ENCODE data around the gene CRLF3. TPM values are rescaled to one million over a fixed set of nuclear protein-coding genes. Genes with fewer than 3 reads are reported as not detected.
"Not testable (repeated sequence)": the region's sequence is repeated elsewhere in the genome, so short reads cannot be mapped to it uniquely, and the experiment has no call there.

CRLF3 gene, protein sequence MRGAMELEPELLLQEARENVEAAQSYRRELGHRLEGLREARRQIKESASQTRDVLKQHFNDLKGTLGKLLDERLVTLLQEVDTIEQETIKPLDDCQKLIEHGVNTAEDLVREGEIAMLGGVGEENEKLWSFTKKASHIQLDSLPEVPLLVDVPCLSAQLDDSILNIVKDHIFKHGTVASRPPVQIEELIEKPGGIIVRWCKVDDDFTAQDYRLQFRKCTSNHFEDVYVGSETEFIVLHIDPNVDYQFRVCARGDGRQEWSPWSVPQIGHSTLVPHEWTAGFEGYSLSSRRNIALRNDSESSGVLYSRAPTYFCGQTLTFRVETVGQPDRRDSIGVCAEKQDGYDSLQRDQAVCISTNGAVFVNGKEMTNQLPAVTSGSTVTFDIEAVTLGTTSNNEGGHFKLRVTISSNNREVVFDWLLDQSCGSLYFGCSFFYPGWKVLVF
- 21.0 and 22.9 TPM in 2 replicates for total RNA-seq (2014; rRNA removed; shearing (Covaris generic); ENCODE audit: low replicate concordance)

DNA sequence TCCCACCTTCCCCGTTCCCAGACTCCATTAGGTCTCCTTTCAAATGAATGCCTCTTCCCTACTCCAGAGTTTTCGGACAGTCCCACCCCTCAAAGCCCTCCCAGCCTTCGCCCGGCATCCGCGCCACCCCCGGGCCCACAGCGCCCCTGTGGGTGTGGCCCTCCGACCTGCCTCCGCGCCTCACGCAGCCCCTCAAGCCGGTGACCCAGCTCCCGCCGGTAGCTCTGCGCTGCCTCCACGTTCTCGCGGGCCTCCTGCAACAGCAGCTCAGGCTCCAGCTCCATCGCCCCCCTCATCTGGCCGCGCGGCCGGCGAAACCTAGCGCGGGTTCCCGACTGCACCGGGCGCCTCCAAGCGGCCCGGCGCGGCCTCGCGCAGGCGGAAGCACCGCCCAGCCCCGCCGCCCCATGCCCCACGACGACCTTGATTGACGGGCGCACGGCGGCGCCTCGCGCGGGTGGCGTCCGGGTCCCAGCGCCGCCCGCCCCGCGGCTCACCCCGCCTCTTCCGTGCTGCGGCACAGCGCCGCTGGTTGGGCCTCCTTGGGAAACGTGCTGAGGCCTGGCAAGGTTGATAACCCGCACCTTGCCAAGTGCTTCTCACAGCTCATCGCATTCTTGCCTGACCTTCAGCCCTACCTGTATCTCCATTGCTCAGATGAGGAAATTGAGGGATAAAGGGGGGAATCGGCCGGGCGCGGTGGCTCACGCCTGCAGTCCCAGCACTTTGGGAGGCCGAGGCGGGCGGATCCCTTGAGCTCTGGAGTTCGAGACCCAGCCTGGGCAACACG is at the start of gene CRLF3:
Gene CRLF3, minus strand, starts transcription at position 337 of the 790 bp plus-strand sequence. Its CDS starts 41 bp downstream, at position 296.
- DNase-seq (ENCODE audit: low read depth): peak; percentile 93
- in situ Hi-C loops (cut with HindIII; ENCODE audit: low pct_unique_long_range_greater_than_20kb, low sequenced_read_pairs): no loop called here

DNA sequence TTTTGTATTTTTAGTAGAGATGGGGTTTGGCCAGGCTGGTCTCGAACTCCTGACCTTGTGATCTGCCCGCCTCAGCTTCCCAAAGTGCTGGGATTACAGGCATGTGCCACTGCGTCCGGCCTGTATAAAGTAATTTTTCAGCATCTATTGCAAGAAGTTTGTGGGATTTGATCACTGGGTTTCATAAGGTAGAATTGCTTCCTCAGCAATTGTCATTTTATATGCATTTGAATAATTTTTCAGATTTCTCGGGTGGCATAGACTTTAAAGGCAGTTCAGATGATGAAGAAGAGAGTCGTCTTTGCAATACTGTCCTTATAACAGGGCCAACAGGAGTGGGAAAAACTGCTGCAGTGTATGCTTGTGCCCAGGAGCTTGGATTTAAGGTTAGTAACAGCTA is 44.5 kb upstream of the CRLF3 start:
- in situ Hi-C loops (cut with HindIII; ENCODE audit: low pct_unique_long_range_greater_than_20kb, low sequenced_read_pairs): no loop called here
- no peak for DNase-seq (ENCODE audit: low read depth)

DNA sequence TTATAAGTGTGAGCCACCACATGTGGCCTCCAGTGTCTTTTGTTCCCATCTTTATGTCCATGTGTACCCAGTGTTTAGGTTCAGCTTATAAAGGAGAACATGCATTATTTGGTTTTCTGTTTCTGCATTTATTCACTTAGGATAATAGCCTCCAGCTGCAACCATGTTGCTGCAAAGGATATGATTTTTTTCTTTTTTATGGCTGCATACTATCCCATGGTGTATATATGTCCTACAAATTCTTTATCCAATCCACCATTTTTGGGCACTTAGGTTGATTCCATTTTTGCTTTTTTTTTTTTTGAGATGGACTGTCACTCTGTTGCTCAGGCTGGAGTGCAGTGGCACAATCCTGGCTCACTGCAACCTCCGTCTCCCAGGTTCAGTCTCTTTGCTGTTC is 40.1 kb upstream of the CRLF3 start:
- no peak for DNase-seq (ENCODE audit: low read depth)
- in situ Hi-C loops (cut with HindIII; ENCODE audit: low pct_unique_long_range_greater_than_20kb, low sequenced_read_pairs): no loop called here

DNA sequence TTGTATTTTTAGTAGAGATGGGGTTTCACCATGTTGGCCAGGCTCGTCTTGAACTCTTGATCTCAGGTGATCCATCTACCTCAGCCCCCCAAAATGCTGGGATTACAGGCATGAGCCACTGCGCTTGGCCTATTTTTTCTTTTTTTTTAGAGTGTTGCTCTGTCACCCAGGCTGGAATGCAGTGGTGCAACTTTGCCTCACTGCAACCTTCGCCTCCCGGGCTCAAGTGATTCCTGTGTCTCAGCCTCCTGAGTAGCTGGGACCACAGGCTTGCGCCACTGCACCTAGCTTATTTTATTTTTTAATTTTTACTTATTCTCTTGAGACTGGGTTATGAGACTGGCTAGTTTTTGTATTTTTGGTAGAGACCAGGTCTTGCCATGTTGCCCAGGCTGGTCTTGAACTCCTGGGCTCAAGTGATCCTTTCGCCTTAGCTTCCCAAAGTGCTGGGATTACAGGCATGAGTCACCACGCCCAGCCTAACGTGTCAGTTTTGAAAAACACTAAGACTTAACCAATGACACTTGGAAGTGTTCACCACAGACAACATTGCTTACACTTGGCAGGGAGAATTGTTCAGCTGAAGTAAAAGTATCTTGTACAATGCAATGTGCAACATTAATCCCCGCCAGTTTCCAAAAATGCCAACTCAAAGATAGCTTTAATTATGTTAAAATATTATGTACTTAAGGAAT is 34.2 kb upstream of the CRLF3 start:
- no peak for DNase-seq (ENCODE audit: low read depth)
- in situ Hi-C loops (cut with HindIII; ENCODE audit: low pct_unique_long_range_greater_than_20kb, low sequenced_read_pairs): no loop called here

DNA sequence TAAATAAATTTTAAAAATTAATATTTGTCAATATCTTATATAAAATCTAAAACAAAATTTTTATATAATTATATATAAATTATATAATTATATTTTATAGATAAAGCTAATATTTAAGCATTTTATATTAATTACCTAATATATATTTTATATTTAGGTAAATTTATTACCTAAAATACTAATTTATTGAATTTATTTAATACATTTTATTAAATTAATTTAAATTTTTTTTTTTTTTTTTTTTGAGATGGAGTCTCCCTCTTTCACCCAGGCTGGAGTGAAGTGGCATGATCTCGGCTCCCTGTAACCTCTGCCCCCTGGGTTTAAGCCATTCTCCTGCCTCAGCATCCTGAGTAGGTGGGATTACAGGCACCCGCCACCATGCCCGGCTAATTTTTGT is 29.7 kb upstream of the CRLF3 start:
- in situ Hi-C loops (cut with HindIII; ENCODE audit: low pct_unique_long_range_greater_than_20kb, low sequenced_read_pairs): no loop called here
- DNase-seq (ENCODE audit: low read depth): no peak

DNA sequence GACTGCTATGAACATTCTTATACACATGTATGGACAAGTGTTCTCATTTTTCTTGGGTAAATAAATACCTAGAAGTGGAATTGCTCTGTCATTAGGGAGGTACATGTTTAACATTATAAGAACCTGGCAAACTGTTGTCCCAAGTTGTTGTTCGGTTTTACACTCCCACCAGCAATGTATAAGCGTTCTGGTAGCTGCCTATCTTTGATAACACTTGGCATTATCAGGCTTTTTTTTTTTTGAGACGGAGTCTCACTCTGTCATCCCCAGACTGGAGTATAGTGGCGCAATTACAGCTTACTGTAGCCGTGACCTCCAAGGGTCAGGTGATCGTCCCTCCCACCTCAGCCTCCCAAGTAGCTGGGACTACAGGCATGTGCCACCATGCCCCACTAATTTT is 23.5 kb upstream of the CRLF3 start:
- DNase-seq (ENCODE audit: low read depth): no peak
- in situ Hi-C loops (cut with HindIII; ENCODE audit: low pct_unique_long_range_greater_than_20kb, low sequenced_read_pairs): no loop called here

DNA sequence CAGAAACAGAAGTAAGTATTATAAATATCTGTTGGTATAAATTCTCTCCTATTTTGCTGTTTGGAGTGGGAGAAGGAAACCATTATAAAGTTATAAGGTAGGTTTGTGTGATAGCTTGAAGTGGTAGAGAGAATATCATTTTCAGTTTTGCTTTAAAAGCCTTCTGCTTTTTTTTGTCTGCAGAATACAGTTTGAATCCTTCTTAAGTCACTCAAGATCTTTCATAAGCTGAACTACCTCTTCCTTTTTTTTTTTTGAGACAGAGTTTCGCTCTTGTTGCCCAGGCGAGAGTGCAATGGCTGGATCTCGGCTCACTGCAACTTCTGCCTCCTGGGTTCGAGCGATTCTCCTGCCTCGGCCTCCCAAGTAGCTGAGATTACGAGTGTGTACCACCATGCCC is 16.3 kb upstream of the CRLF3 start:
- in situ Hi-C loops (cut with HindIII; ENCODE audit: low pct_unique_long_range_greater_than_20kb, low sequenced_read_pairs): no loop called here

DNA sequence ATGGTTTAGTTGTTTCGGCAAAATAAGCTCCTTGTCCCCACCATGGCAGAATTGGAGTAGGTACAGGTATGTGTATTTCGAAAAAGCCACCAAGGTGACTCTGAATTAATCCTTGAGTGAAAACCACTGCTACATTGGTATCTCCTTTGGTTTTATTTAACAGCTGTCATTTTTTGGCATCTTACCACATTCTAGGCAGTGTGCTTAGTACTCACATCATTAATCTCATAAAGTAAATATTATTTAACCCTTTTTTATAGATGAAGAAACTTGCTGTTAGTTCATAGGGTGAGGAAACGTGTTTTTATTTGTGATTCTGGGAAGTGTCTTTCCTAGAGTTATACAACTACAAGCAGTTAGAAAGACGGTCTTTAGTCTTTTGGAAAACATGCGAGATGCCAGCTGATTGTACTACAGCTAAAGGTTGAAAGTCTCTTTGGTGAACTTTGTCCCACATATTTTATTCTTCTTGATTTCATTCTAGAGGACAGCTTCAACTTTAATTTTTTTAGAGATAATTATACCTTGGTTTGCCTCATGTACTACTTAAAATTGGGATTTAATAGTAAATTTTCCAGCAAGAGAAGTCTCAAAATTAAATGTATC is 13.8 kb upstream of the CRLF3 start:
- no peak for DNase-seq (ENCODE audit: low read depth)
- in situ Hi-C loops (cut with HindIII; ENCODE audit: low pct_unique_long_range_greater_than_20kb, low sequenced_read_pairs): no loop called here

More for the DNA sequence above, 16.3 kb upstream of the CRLF3 start:
- no peak for DNase-seq (ENCODE audit: low read depth)

DNA sequence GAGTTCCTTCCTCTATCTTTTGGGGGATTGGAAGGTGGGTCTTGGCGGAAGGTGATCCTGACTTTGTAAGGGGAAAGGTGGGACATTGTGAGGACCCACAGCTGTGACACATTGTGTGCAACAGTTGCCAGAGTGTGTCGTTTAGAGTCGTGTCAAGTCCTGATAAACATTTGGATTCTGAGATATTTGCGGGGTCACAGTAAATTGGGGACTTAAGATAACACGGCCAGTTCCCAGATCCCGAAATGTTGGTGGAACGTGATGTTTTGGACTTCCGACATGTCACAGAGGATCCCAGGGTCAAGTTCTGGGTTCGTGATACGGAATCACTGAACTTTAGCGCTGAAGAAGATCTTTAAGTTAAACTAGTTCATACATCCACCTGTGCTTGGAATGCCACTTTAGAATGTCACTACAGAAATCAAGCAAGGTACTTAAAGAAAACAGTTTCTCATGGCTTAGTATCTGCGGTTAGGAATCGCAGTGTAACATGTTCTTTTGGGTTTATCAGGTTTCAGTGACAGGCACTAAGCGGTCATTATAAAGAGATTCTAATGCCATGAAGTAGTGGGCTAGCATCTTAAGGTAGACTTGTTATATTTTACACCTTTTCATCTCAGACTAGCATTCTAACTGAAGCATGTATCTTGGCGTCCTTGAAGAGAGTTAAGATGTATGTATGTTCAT is 8.1 kb upstream of the CRLF3 start:
- DNase-seq (ENCODE audit: low read depth): peak; percentile 8

DNA sequence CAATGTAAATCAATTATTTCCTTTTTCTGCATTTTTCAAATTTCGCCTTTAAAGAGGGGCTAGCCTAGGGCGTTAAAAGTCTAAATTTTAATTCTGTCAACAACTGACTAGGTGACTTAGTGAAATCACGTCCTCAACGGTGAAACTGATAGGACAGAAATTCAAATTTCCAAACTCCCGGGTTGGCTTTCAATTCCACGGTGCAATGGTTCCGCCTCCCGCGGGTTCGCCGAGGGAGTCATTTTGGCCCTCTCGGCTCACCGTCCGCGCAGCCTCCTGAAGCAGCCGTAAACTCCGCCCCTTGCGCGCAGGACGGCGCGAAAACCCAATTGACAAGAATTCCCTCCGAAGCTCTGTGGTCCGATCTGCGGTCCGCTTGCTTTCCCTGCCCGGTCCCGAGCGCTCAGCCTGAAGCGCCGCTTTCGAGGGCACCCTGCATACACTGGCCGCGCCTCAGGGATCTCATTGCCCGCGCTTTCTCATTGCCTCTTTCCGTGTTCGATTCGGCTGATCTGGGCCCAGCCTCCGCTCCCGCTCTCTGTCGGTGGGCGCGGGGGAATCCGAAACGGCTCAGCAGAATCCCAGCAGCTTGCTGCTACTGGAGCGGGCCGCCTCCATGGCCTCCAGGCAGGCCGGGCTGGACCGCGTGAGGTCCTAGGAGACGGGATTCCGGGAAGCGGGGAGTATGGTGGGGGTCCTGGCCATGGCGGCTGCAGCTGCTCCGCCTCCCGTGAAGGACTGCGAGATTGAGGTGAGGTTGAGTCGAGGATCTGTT is 7.4 kb upstream of the CRLF3 start, which contains the start of gene ATAD5:
Gene ATAD5, plus strand, starts transcription at position 304 of the 775 bp plus-strand sequence. Its CDS starts 382 bp downstream, at position 686.
- in situ Hi-C loops (cut with HindIII; ENCODE audit: low pct_unique_long_range_greater_than_20kb, low sequenced_read_pairs): no loop called here
- DNase-seq (ENCODE audit: low read depth): peak; percentile 83

More for the DNA sequence above, 8.1 kb upstream of the CRLF3 start:
- in situ Hi-C loops (cut with HindIII; ENCODE audit: low pct_unique_long_range_greater_than_20kb, low sequenced_read_pairs): no loop called here

DNA sequence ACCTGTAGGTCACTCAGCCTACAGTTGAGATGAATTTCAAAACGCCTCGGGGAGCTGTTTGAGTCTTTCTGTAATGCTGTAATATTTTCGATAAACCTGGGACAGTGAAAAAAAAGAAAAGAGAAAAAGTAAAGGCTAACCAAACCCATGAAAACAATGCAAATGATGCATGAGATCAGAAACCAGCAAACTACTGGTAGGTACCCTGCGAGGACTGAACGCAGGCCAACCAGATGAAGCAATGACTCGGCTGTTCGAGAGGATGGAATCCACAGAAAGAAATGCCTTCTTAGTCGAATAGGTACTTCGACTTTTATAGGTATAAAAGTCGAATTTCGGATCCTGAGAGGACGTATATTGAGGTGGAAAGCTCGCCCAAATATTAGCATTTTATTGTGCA is 6.8 kb upstream of the CRLF3 start:
- in situ Hi-C loops (cut with HindIII; ENCODE audit: low pct_unique_long_range_greater_than_20kb, low sequenced_read_pairs): no loop called here

DNA sequence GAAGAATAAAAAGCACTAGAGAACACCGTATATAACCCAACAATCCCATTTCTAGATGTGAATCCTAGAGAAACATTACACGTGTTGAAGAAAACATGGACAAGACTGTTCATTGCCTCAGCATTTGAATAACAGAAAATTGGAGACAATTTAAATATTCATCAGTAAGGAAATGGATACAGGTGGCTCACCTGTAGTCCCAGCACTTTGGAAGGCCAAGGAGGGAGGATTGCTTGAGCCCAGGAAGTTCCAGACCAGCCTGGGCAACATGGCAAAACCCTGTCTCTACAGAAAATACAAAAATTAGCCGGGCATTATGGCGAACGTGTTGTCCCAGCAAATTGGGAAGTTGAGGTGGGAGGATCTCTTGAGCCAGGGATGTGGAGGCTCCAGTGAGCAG is 4.5 kb upstream of the CRLF3 start:
- in situ Hi-C loops (cut with HindIII; ENCODE audit: low pct_unique_long_range_greater_than_20kb, low sequenced_read_pairs): no loop called here
- DNase-seq (ENCODE audit: low read depth): no peak

More for the DNA sequence above, 6.8 kb upstream of the CRLF3 start:
- DNase-seq (ENCODE audit: low read depth): no peak

DNA sequence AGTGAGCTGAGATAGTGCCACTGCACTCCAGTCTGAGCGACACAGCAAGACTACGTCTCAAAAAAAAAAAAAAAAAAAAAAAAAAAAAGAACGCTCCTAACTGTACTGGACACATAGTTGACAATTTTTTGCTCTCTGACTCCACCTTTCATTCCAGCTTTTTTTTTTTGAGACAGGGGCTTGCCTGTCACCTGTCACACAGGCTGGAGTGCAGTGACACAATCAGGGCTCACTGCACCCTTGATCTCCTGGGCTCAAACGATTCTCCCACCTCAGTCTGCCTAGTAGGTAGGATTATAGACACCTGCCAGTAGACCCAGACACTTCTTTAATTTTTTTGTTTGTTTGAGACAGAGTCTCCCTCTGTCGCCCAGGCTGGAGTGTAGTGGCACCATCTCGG is 2.6 kb upstream of the CRLF3 start:
- in situ Hi-C loops (cut with HindIII; ENCODE audit: low pct_unique_long_range_greater_than_20kb, low sequenced_read_pairs): no loop called here
- no peak for DNase-seq (ENCODE audit: low read depth)

DNA sequence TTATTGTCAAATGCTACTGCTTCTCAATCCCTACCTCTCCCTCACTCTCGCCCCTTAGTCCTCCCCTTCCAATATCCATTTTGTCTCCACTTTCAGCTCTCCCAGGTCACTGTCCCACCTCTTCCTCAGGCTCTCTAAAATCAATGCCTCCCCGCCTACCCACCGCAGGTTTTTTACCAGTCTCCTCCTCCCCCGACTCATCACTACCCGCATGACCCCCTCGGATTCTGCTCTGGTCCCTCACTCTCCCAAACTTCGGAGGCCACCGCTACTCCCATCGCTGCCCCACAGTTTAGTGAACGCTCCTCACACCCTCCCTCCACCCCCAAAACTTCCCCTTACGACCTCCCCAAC is 513 bp downstream of the CRLF3 start:
- in situ Hi-C loops (cut with HindIII; ENCODE audit: low pct_unique_long_range_greater_than_20kb, low sequenced_read_pairs): no loop called here
- peak; percentile 12 for DNase-seq (ENCODE audit: low read depth)

DNA sequence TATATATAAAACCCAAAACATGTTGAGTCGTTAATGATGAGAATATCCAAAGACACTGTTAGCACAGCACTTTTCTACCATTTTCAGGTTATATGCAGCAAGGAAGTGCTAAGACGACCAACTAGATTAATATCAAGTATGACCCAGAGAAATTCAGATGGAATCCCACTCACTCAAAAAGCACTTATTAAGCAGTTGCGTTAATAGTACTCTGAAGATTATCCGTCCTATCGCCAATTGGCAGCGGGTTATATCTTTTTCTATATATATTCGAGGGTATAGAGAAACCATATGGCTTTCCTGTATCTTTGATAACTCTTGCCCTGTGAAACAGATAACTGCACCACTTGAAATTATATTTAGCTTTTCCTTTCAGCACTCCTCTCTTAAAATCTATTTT is 1.1 kb downstream of the CRLF3 start:
- in situ Hi-C loops (cut with HindIII; ENCODE audit: low pct_unique_long_range_greater_than_20kb, low sequenced_read_pairs): no loop called here
- no peak for DNase-seq (ENCODE audit: low read depth)

DNA sequence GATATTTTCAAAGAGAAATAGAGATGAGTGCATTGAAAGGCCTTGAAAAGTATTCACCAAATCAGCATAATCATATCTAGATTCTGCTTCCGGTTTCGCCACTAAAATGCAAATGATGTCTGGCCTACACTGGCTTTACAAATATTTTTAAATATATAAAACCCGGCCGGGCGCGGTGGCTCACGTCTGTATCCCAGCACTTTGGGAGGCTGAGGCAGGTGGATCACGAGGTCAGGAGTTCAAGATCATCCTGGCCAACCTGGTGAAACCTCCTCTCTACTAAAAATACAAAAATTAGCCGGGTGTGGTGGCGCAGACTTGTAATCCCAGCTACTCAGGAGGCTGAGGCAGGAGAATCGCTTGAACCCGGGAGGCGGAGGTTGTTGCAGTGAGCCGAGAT is 1.6 kb downstream of the CRLF3 start:
- in situ Hi-C loops (cut with HindIII; ENCODE audit: low pct_unique_long_range_greater_than_20kb, low sequenced_read_pairs); DNase-seq (ENCODE audit: low read depth): not testable (repeated sequence)
